A549 (cell line): ENCODE results near the gene GABRA4. TPM values are rescaled to one million over a fixed set of nuclear protein-coding genes. Genes with fewer than 3 reads are reported as not detected.

ENCODE experiments used
- ATAC-seq, 2 experiments: fragments of 200-7000 bp in 1 of 2; fragments of >200 bp in 1 of 2; cut with Nextera tagmentation in 1 of 2; cut with Tn5 transposase in 1 of 2; 3 replicates each; pipeline versions ENCODE4 v1.8.0 to v1.9.1; 2018 to 2020; ENCODE audit warnings: mild to moderate bottlenecking in 1 of 2, moderate library complexity in 1 of 2
- CTCF ChIA-PET: fragments of 300-600 bp; sonication (Branson Sonifier 250); formaldehyde crosslinking; extraction: SDS; loops from one replicate; lab custom pipeline; 2021; ENCODE audit warnings: antibody characterized with exemption, inconsistent platforms; lab: Yijun Ruan, JAX
- POLR2A ChIA-PET: fragments of 350-600 bp; formaldehyde crosslinking; extraction: SDS; loops from one replicate; lab custom pipeline; 2021; ENCODE audit warnings: antibody characterized with exemption, inconsistent platforms; lab: Yijun Ruan, JAX
- DNase-seq, 2 experiments: peaks; one replicate each; pipeline versions ENCODE4 v3.0.0 to v3.0.0-alpha.2; 2011 to 2016; ENCODE audit warnings: low read depth in 1 of 2, low spot score in 1 of 2
- FAIRE-seq: peaks from 2 replicates; lab custom pipeline; 2011; peaks lifted over from hg19 to GRCh38; lab: Jason Lieb, UNC
- H3K27ac ChIP-seq, 2 experiments: fragments of >200 bp; sonication (Bioruptor Twin); formaldehyde crosslinking; 3 replicates each; pipeline ENCODE4 v1.5.1; 2016 to 2017
- H3K4me1 ChIP-seq: fragments of >200 bp; sonication (Bioruptor Twin); formaldehyde crosslinking; 3 replicates; pipeline ENCODE4 v1.6.1; 2016
- H3K4me2 ChIP-seq: fragments of >200 bp; sonication (Bioruptor Twin); formaldehyde crosslinking; 3 replicates; pipeline ENCODE4 v1.6.1; 2016
- H3K4me3 ChIP-seq: fragments of >200 bp; sonication (Bioruptor Twin); formaldehyde crosslinking; 3 replicates; pipeline ENCODE4 v1.5.1; 2016
- H3K9me3 ChIP-seq: fragments of >200 bp; sonication (Bioruptor Twin); formaldehyde crosslinking; 3 replicates; pipeline ENCODE4 v1.6.1; 2016
- BCL3 ChIP-seq: fragments of >200 bp; sonication (Bioruptor Twin); formaldehyde crosslinking; IDR thresholded peaks from 3 replicates; pipeline ENCODE4 v1.6.1; 2016
- BHLHE40 ChIP-seq: IDR thresholded peaks from 2 replicates; pipeline ENCODE4 v1.6.1; 2012; ENCODE audit warnings: low read depth, low read length, inconsistent platforms
- CTCF ChIP-seq: fragments of >200 bp; sonication (Bioruptor Twin); formaldehyde crosslinking; IDR thresholded peaks from 3 replicates; pipeline ENCODE4 v1.5.1; 2016
- EHF ChIP-seq: fragments of 250-450 bp; sonication (Bioruptor Pico); IDR thresholded peaks from 2 replicates; pipeline ENCODE4 v1.5.0; 2020; ENCODE audit warnings: mild to moderate bottlenecking
- EHMT2 ChIP-seq: fragments of 200-600 bp; sonication (generic); IDR thresholded peaks from 2 replicates; pipeline ENCODE4 v1.6.1; 2016; ENCODE audit warnings: antibody characterized with exemption, low read depth, mild to moderate bottlenecking, moderate library complexity
- ELK1 ChIP-seq: fragments of 150-350 bp; IDR thresholded peaks from 2 replicates; pipeline ENCODE4 v1.6.1; 2014; ENCODE audit warnings: low read depth, mild to moderate bottlenecking, low read length
- FOXS1 ChIP-seq: fragments of 250-450 bp; sonication (Bioruptor Pico); IDR thresholded peaks from 2 replicates; pipeline ENCODE4 v1.5.0; 2020; ENCODE audit warnings: mild to moderate bottlenecking, moderate library complexity
- HEYL ChIP-seq: fragments of 250-450 bp; sonication (Bioruptor Pico); IDR thresholded peaks from 2 replicates; pipeline ENCODE4 v1.8.0; 2021; ENCODE audit warnings: mild to moderate bottlenecking, moderate library complexity
- HOXA7 ChIP-seq: fragments of 250-450 bp; sonication (Bioruptor Pico); IDR thresholded peaks from 2 replicates; pipeline ENCODE4 v1.5.0; 2020; ENCODE audit warnings: mild to moderate bottlenecking, moderate library complexity
- JUN ChIP-seq, 2 experiments: fragments of >200 bp; sonication (Bioruptor Twin); formaldehyde crosslinking; IDR thresholded peaks; 2 replicates in 1 of 2; 3 replicates in 1 of 2; pipeline ENCODE4 v1.6.1; 2016 to 2017
- KDM1A ChIP-seq: fragments of 200-600 bp; sonication (generic); IDR thresholded peaks from 2 replicates; pipeline ENCODE4 v1.6.1; 2016; ENCODE audit warnings: low read depth, mild to moderate bottlenecking
- MAX ChIP-seq: IDR thresholded peaks from 2 replicates; pipeline ENCODE4 v1.6.1; 2012
- MAZ ChIP-seq: fragments of 150-350 bp; IDR thresholded peaks from 2 replicates; pipeline ENCODE4 v1.6.1; 2014; ENCODE audit warnings: antibody characterized with exemption, low read depth, low read length, borderline replicate concordance
- NFE2L2 ChIP-seq: fragments of 150-350 bp; conservative IDR thresholded peaks from 2 replicates; pipeline ENCODE4 v1.6.1; 2014; ENCODE audit warnings: low read length
- POLR2AphosphoS2 ChIP-seq: conservative IDR thresholded peaks from 2 replicates; pipeline ENCODE4 v1.6.1; 2012; ENCODE audit warnings: low read length, improper control_type of control experiment, inconsistent platforms
- RFX5 ChIP-seq: fragments of 450-650 bp; IDR thresholded peaks from 2 replicates; pipeline ENCODE4 v1.7.1; 2014; ENCODE audit warnings: antibody characterized with exemption, mild to moderate bottlenecking, moderate library complexity
- RNF2 ChIP-seq: fragments of 200-600 bp; sonication (generic); IDR thresholded peaks from 2 replicates; pipeline ENCODE4 v1.6.1; 2016; ENCODE audit warnings: low read depth, mild to moderate bottlenecking, antibody characterized with exemption, moderate library complexity, borderline replicate concordance
- SREBF2 ChIP-seq: fragments of 450-650 bp; IDR thresholded peaks from 2 replicates; pipeline ENCODE4 v1.6.1; 2014; ENCODE audit warnings: mild to moderate bottlenecking, moderate library complexity
- USF2 ChIP-seq: fragments of 450-650 bp; IDR thresholded peaks from 2 replicates; pipeline ENCODE4 v1.6.1; 2014; ENCODE audit warnings: antibody characterized with exemption
- ZC3H11A ChIP-seq: fragments of 450-650 bp; IDR thresholded peaks from 2 replicates; pipeline ENCODE4 v1.6.1; 2014; ENCODE audit warnings: antibody characterized with exemption, mild to moderate bottlenecking
- ZFP36 ChIP-seq: fragments of 450-650 bp; IDR thresholded peaks from 2 replicates; pipeline ENCODE4 v1.6.1; 2014; ENCODE audit warnings: borderline replicate concordance; ENCODE audit not compliant: partially characterized antibody
- ZNF302 ChIP-seq: fragments of 250-450 bp; sonication (Bioruptor Pico); IDR thresholded peaks from 2 replicates; pipeline ENCODE4 v1.9.0; 2021; ENCODE audit warnings: inconsistent platforms, mild to moderate bottlenecking, moderate library complexity
- WGBS: methylation state at CpG from one replicate; pipeline ENCODE4 v1.1.6; 2017; ENCODE audit errors: missing lambda C conversion rate; 5-methylcytosine and 5-hydroxymethylcytosine counted together
- polyA plus RNA-seq, 4 experiments: library from polyadenylated mRNA; depleted of rRNA in 3 of 4; stranded (reverse); fragments of >200 nt; fragmentation: RNase III in 1 of 4; extraction: RNeasy Plus Mini Kit Qiagen cat#74134 plus additional on column Dnase treatment in 1 of 4; gene quantifications; 2 replicates in 3 of 4; 3 replicates in 1 of 4; pipeline ENCODE4 v1.2.3, GENCODE V29; 2011 to 2017

GABRA4 gene
- polyA plus RNA-seq, 2 of the 4 experiments (the other 2 are of a cell fraction): not detected

GRCh38 chr4:46977245-46977644, 16.1 kb downstream of the GABRA4 start:
- Histone ChIP-seq H3K4me1 (no peaks in the 10 kb centered on the region), H3K4me3 (no peak overlapping the region), H3K4me2 (no peak overlapping the region)
- POLR2A ChIA-PET: no interaction called here
- TF ChIP-seq HEYL (CRISPR knock-in tag) (no peak), NFE2L2 (no peak), ELK1 (no peak), JUN (IDR thresholded peaks at IDR 0.05) (no peak), EHF (no peak), BHLHE40 (no peak), USF2 (no peak), FOXS1 (CRISPR knock-in tag) (no peak), MAZ (no peak), ZC3H11A (no peak), RNF2 (no peak)
- TF ChIP-seq, all 56 proteins: peak for 0
- Histone ChIP-seq H3K27ac (no peak overlapping the region), H3K9me3 (no peaks in the 10 kb centered on the region)
- CTCF ChIA-PET: no interaction called here
- DNase-seq (no peak), ATAC-seq (no peak), FAIRE-seq (no peak)
- 22% methylated on average over 2 of the region's 2 CpGs for whole genome bisulfite sequencing

- H3K4me3 ChIP-seq: no peak overlapping the region
- no peak for DNase-seq
- WGBS: 45% methylated on average over 4 of the region's 4 CpGs
- POLR2A ChIA-PET: no interaction called here
- no peak overlapping the region for H3K27ac ChIP-seq
- H3K4me1 ChIP-seq: no peaks in the 10 kb centered on the region
- TF ChIP-seq RNF2: no peak
- TF ChIP-seq FOXS1 (CRISPR knock-in tag): no peak
- TF ChIP-seq POLR2AphosphoS2: no peak
- no peak for TF ChIP-seq USF2
- TF ChIP-seq BCL3: no peak
- no peak for TF ChIP-seq HOXA7 (CRISPR knock-in tag)
- TF ChIP-seq ZFP36: no peak
- no peak for TF ChIP-seq ZNF302 (CRISPR knock-in tag)
- TF ChIP-seq KDM1A: no peak
- TF ChIP-seq CTCF: no peak
- TF ChIP-seq EHMT2: no peak
- no peak for TF ChIP-seq MAZ
- TF ChIP-seq RFX5: no peak
- TF ChIP-seq SREBF2: no peak
- TF ChIP-seq MAX: no peak
- CTCF ChIA-PET: no interaction called here
- no peak for ATAC-seq
- FAIRE-seq: no peak
- no peaks in the 10 kb centered on the region for H3K9me3 ChIP-seq
- no peak overlapping the region for H3K4me2 ChIP-seq
These were observed 17.4 kb downstream of the GABRA4 start for GRCh38 chr4:46975812-46976553.
